Lower lobe of right lung (tissue), 2 donors: ENCODE measurements around the gene AZI2. TPM values are rescaled to one million over a fixed set of nuclear protein-coding genes. Genes with fewer than 3 reads are reported as not detected.

Experiments used
- ATAC-seq, 2 donors: fragments of 200-7000 bp; cut with Tn5 transposase; one replicate each; pipeline ENCODE4 v1.9.1; 2020 to 2022; ENCODE audit warnings: mild to moderate bottlenecking in 2 of 2, moderate library complexity in 2 of 2
- DNase-seq: peaks from one replicate; pipeline ENCODE4 v3.0.0-alpha.2; 2020
- H3K27ac ChIP-seq: fragments of 200-600 bp; one replicate; pipeline ENCODE4 v1.8.0; 2022
- H3K27me3 ChIP-seq: fragments of 200-600 bp; one replicate; pipeline ENCODE4 v1.8.0; 2022; ENCODE audit warnings: low read depth
- H3K36me3 ChIP-seq: fragments of 200-600 bp; one replicate; pipeline ENCODE4 v1.8.0; 2022; ENCODE audit warnings: mild to moderate bottlenecking
- H3K4me1 ChIP-seq: fragments of 200-600 bp; one replicate; pipeline ENCODE4 v1.8.0; 2022
- H3K4me3 ChIP-seq: fragments of 200-600 bp; one replicate; pipeline ENCODE4 v1.8.0; 2022; ENCODE audit warnings: mild to moderate bottlenecking
- H3K9me3 ChIP-seq: fragments of 200-600 bp; one replicate; pipeline ENCODE4 v1.8.0; 2022
- intact Hi-C: fragments of 100-400 bp; cut with DNase I; formaldehyde crosslinking; loops from one replicate; pipeline ENCODE4 v1.11.0; 2022
- total RNA-seq: library from RNA; stranded (reverse); fragmentation: NEBNext Ultra II Directional; extraction: Animal tissue kit (Norgen Biotek cat#: 25700); gene quantifications from one replicate; pipeline ENCODE4 v1.2.1, GENCODE V29; 2021
- TF ChIP-seq, protein P1 (sequence below): fragments of 200-600 bp; IDR thresholded peaks from one replicate; pipeline ENCODE4 v1.8.0; 2022; ENCODE audit warnings: antibody characterized with exemption, mild to moderate bottlenecking
- donor health status: DM: no; HTN: yes; CAD: no; lungs with severe emphysema.

AZI2 gene
- total RNA-seq, 1 donor from 2014 or later: 109 TPM

GRCh38 chr3:28301688-28302087, 46.9 kb downstream of the AZI2 start:
- TF ChIP-seq, protein P1, sequence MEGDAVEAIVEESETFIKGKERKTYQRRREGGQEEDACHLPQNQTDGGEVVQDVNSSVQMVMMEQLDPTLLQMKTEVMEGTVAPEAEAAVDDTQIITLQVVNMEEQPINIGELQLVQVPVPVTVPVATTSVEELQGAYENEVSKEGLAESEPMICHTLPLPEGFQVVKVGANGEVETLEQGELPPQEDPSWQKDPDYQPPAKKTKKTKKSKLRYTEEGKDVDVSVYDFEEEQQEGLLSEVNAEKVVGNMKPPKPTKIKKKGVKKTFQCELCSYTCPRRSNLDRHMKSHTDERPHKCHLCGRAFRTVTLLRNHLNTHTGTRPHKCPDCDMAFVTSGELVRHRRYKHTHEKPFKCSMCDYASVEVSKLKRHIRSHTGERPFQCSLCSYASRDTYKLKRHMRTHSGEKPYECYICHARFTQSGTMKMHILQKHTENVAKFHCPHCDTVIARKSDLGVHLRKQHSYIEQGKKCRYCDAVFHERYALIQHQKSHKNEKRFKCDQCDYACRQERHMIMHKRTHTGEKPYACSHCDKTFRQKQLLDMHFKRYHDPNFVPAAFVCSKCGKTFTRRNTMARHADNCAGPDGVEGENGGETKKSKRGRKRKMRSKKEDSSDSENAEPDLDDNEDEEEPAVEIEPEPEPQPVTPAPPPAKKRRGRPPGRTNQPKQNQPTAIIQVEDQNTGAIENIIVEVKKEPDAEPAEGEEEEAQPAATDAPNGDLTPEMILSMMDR: no peak
- no peaks in the 10 kb centered on the region for H3K9me3 ChIP-seq
- peak; percentile 61 to 70 for ATAC-seq
- no peak overlapping the region for H3K4me3 ChIP-seq
- intact Hi-C loops: no loop called here
- no peak overlapping the region for H3K27ac ChIP-seq
- H3K27me3 ChIP-seq: no peaks in the 10 kb centered on the region
- no peaks in the 10 kb centered on the region for H3K4me1 ChIP-seq
- DNase-seq: no peak
- no peaks in the 10 kb centered on the region for H3K36me3 ChIP-seq

DNA sequence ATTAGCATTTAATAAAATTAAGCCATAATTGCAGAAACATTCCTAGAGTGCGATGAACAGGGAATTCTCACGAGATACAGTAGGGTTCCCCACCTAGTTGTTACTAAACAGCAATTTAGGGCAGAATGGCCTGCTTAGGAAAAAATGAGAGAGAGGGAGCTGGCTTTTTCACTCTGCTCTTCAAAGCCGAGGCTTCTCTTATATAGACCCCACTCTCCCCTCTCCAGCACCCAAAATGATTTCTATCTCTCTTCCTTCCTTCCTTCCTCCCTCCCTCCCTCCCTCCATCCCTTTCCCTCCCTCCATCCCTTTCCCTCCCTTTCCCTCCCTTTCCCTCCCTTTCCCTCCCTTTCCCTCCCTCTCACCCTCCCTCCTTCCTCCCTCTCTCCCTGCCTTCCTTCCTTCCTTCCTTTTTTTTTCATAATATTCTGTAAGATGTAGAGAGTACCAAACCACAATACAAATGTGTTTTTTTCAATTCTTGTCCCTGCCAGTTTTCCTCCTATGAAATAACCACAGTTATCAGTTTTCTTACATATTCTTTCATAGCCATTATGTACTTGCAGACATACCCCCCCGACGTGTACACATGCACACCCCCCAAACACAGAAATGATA, 48.2 kb downstream of the AZI2 start:
- H3K27ac ChIP-seq: no peak overlapping the region
- no peaks in the 10 kb centered on the region for H3K27me3 ChIP-seq
- ATAC-seq (no peak), DNase-seq (no peak)
- no peaks in the 10 kb centered on the region for H3K36me3 ChIP-seq
- intact Hi-C loops: no loop called here
- peaks cover 8% of the 10 kb centered on the region for H3K4me1 ChIP-seq
- H3K4me3 ChIP-seq: no peak overlapping the region
- TF ChIP-seq, protein P1: no peak
- H3K9me3 ChIP-seq: no peaks in the 10 kb centered on the region

DNA sequence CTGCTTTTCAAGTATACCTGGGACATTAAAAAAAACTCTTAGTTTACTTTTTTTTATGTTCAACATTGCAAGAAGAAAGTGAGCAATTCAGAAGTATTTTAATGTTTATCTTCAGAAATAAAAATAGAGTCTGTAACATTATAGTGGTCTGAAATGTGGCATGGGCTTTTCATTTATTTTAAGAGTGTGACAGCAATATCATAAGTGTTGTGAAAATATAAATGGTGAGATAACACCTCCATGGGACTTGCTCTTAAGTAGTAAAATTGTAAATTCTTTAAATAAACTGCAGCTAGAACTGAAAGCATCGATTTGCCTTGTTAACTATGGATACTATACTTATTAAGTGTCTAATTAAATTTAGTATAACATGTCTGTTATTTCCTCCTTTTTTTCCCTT, 48.9 kb downstream of the AZI2 start:
- Histone ChIP-seq H3K27me3 (no peaks in the 10 kb centered on the region), H3K4me1 (peaks cover 10% of the 10 kb centered on the region), H3K9me3 (no peaks in the 10 kb centered on the region), H3K27ac (no peak overlapping the region), H3K36me3 (no peaks in the 10 kb centered on the region), H3K4me3 (no peak overlapping the region)
- DNase-seq: no peak
- intact Hi-C loops: no loop called here
- ATAC-seq: no peak
- TF ChIP-seq, protein P1: no peak

DNA sequence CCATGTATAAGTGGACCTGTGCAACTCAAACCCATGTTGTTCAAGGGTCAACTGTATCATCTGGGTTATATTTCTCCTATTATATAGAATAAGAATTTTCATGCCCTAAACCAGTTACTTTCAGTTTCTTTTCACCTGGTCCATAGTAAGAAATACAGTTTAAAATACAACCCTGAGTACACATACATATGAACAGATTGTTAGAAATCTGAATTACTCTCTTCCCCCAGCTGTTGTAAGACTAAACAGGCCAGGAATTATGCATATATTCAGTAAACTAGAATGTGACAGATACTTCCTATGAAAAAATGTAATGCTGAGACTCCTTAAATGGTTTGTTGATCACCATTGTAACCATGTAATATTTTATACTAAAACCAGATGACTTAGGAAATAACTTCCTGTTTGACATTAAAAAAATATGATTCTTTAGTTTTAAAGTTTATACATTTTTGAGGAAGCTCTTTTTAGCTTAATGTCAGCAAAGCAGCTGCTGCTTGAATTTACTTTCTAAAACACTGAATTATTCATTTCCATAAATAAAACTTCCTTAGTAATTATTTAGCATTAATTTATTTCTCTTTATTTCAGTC, 52.6 kb downstream of the AZI2 start:
- peak overlapping the region; percentile 22 for H3K4me3 ChIP-seq
- TF ChIP-seq, protein P1: no peak
- no peak overlapping the region for H3K27ac ChIP-seq
- H3K36me3 ChIP-seq: no peaks in the 10 kb centered on the region
- DNase-seq: no peak
- intact Hi-C loops: no loop called here
- H3K4me1 ChIP-seq: peaks cover 10% of the 10 kb centered on the region
- no peaks in the 10 kb centered on the region for H3K9me3 ChIP-seq
- no peaks in the 10 kb centered on the region for H3K27me3 ChIP-seq
- ATAC-seq: no peak

- TF ChIP-seq, protein P1: no peak
- Histone ChIP-seq H3K27ac (no peak overlapping the region), H3K36me3 (no peaks in the 10 kb centered on the region), H3K27me3 (no peaks in the 10 kb centered on the region), H3K4me1 (peaks cover 10% of the 10 kb centered on the region), H3K4me3 (peak overlapping the region; percentile 22), H3K9me3 (no peaks in the 10 kb centered on the region)
- intact Hi-C loops: no loop called here
- DNase-seq: no peak
- ATAC-seq: no peak
These were observed 53.8 kb downstream of the AZI2 start for GRCh38 chr3:28294667-28295413.
